DND-41 (cell line): ENCODE data around the gene FBXW11.

Source experiments
- CTCF ChIP-seq: IDR thresholded peaks from 2 replicates; pipeline ENCODE4 v1.5.1; 2012; ENCODE audit warnings: borderline replicate concordance, low read length, moderate library complexity, mild to moderate bottlenecking; ENCODE audit not compliant: poor library complexity, severe bottlenecking; ENCODE audit errors: extremely low read depth
- EZH2 ChIP-seq: IDR thresholded peaks from 3 replicates; pipeline ENCODE4 v1.6.1; 2012; ENCODE audit warnings: borderline replicate concordance, low read depth, mild to moderate bottlenecking, moderate library complexity, low read length, inconsistent platforms; ENCODE audit not compliant: severe bottlenecking

- TF ChIP-seq CTCF = no peak
- TF ChIP-seq EZH2 = no peak
Observed at GRCh38 chr5:171865471-171865870, 141.0 kb downstream of the FBXW11 start.
